Measurements from ENCODE around the gene NKTR. TPM values are rescaled to one million over a fixed set of nuclear protein-coding genes. Genes with fewer than 3 reads are reported as not detected.

NKTR gene
- total and polyA plus RNA-seq, 9 of the 15 experiments (the other 6 are each of a cell fraction or from before 2014, with no cell fraction given): 19.7 to 123 (median 92.6) TPM

GRCh38 chr3:42556089-42556632 is 44.3 kb upstream of the NKTR start:
- Histone ChIP-seq H3K36me3 (ENCODE audit: control insufficient read depth, insufficient read depth, low read length) (peaks cover 85% of the 10 kb centered on the region), H3K9ac (ENCODE audit: insufficient read depth in 1 of 2, low read depth in 2 of 2, low read length in 2 of 2) (no peak overlapping the region), H3K9me1 (ENCODE audit: control insufficient read depth, insufficient read depth, low read length) (no peaks in the 10 kb centered on the region), H3K9me3 (replicated peaks; ENCODE audit: control insufficient read depth, insufficient read depth, low read depth, low read length) (no peaks in the 10 kb centered on the region), H3K4me1 (replicated peaks in 1 of 2; ENCODE audit: control insufficient read depth in 2 of 2, insufficient read depth in 2 of 2, low read length in 2 of 2) (no peaks in the 10 kb centered on the region), H2AFZ (ENCODE audit: low read depth, low read length) (no peak overlapping the region), H3K79me2 (ENCODE audit: control insufficient read depth, insufficient read depth, low read length) (no peaks in the 10 kb centered on the region), H3K27me3 (ENCODE audit: control insufficient read depth in 2 of 2, insufficient read depth in 2 of 2, low read length in 2 of 2) (no peaks in the 10 kb centered on the region), H4K20me1 (replicated peaks; ENCODE audit: control insufficient read depth, insufficient read depth, low read length) (no peaks in the 10 kb centered on the region), H3K27ac (ENCODE audit: extremely low read depth, low read depth, low read length) (no peak overlapping the region), H3K4me2 (ENCODE audit: insufficient read depth, low read length) (no peak overlapping the region), H3K4me3 (no peak overlapping the region)
- ChIA-PET CTCF (ENCODE audit: low intra/inter-chr PET ratio) (no interaction called here), POLR2A (no interaction called here)
- ATAC-seq: no peak
- DNase-seq (ENCODE audit: extremely low read depth in 1 of 4, low spot score in 3 of 4): no peak
- no peak for TF ChIP-seq AFF1 (IDR thresholded peaks at IDR 0.05; ENCODE audit: low read depth in 1 of 2, partially characterized antibody in 2 of 2)
- no peak for TF ChIP-seq EWSR1 (IDR thresholded peaks at IDR 0.05; ENCODE audit: borderline replicate concordance, low read depth, partially characterized antibody)
- no peak for TF ChIP-seq ZNF280A (IDR thresholded peaks at IDR 0.05; ENCODE audit: low read depth, partially characterized antibody)
- no peak for TF ChIP-seq PREB (CRISPR knock-in tag; IDR thresholded peaks at IDR 0.05)
- TF ChIP-seq CCAR2 (IDR thresholded peaks at IDR 0.05; ENCODE audit: low read depth, low read length): no peak
- TF ChIP-seq ZFX (CRISPR knock-in tag; IDR thresholded peaks at IDR 0.05): no peak
- no peak for TF ChIP-seq KAT7 (CRISPR knock-in tag; IDR thresholded peaks at IDR 0.05; ENCODE audit: borderline replicate concordance)
- TF ChIP-seq ZNF212 (CRISPR knock-in tag; IDR thresholded peaks at IDR 0.05): no peak
- TF ChIP-seq ZNF12 (CRISPR knock-in tag; IDR thresholded peaks at IDR 0.05): no peak
- no peak for TF ChIP-seq SIX5 (IDR thresholded peaks at IDR 0.05; ENCODE audit: borderline replicate concordance in 1 of 2, insufficient read depth in 1 of 2, low read depth in 1 of 2, low read length in 2 of 2)
- no peak for TF ChIP-seq RB1 (IDR thresholded peaks at IDR 0.05; ENCODE audit: low read depth)
- no peak for TF ChIP-seq RBM14 (IDR thresholded peaks at IDR 0.05; ENCODE audit: borderline replicate concordance, insufficient read depth, low read depth, low read length)
- no peak for TF ChIP-seq PML (IDR thresholded peaks at IDR 0.05; ENCODE audit: low read length)
- no peak for TF ChIP-seq NR1H2 (CRISPR knock-in tag; IDR thresholded peaks at IDR 0.05)
- BruUV-seq (replicated peaks): no TSS peak
- 61% methylated on average over 3 of the region's 3 CpGs for WGBS (ENCODE audit: insufficient coverage, low coverage, missing lambda C conversion rate)
- FAIRE-seq: no peak
- in situ Hi-C loops (cut with MboI): no loop called here
- intact Hi-C loops (cut with micrococcal nuclease): no loop called here

Measured in K562 (cell line).